Left colon (tissue), 2 donors: ENCODE data around the gene MST1R. TPM values are rescaled to one million over a fixed set of nuclear protein-coding genes. Genes with fewer than 3 reads are reported as not detected.

Experiments used
- ATAC-seq: fragments of 200-7000 bp; cut with Tn5 transposase; one replicate; pipeline ENCODE4 v1.9.1; 2020; ENCODE audit warnings: mild to moderate bottlenecking, moderate library complexity
- DNase-seq, 2 donors: peaks; one replicate each; pipeline ENCODE4 v3.0.0-alpha.2; 2020
- intact Hi-C, 2 donors: fragments of 100-400 bp; cut with DNase I in 1 of 2; cut with micrococcal nuclease in 1 of 2; formaldehyde crosslinking; loops; one replicate each; pipeline versions ENCODE4 v1.11.2 to v1.14.0; 2022; cut with DNase I, micrococcal nuclease
- total RNA-seq, 2 donors: library from RNA; stranded (reverse); fragmentation: NEBNext Ultra II Directional; extraction: Animal tissue kit (Norgen Biotek cat#: 25700); gene quantifications; one replicate each; pipeline ENCODE4 v1.2.1, GENCODE V29; 2021
- donor health status: DM: no; HTN: no; CAD: no.
- donor health status: DM: yes; HTN: yes; CAD: no.

Gene MST1R
- total RNA-seq, 2 donors from 2014 or later, result 124 to 145 TPM

DNA sequence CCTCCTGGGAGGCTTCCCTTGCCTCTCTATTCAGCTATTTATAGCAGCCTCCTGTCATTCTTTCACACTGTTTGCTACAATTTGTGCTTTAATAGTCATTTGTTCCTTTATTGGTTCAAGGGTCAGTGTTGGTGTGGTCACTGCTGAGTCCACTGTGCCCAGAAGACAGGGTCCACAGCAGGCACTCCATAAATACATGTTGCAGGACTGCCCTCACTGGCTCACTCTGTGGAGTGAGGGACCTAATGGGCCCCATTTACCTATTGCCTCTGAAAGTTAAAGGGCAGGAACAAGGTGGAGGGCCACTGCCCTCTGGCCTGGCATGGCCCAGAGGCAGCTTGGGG is 16.8 kb downstream of the MST1R start:
- intact Hi-C loops, result no loop called here
- no peak for ATAC-seq
- no peak for DNase-seq

DNA sequence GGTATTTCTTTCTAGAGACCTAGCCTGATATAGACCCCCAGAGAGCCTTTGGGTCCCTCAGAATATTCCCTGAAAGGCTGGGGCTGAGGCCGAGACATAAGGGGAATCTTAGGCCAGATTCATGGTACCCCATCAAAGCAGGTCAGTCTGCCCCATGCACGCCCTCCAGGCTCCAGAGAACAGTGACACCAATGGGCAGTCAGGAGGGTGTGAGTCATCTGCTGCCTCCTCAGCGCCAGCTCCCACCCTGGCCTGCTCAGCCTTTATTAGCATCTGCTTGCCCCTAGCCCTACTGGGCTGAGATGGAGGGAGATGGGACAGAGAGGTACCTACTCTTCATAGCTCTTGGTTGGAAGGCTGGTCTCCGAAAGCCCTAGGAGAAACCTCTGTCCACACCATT is 19.7 kb downstream of the MST1R start:
- DNase-seq (no peak), ATAC-seq (peak; percentile 2)
- intact Hi-C loops, result no loop called here

DNA sequence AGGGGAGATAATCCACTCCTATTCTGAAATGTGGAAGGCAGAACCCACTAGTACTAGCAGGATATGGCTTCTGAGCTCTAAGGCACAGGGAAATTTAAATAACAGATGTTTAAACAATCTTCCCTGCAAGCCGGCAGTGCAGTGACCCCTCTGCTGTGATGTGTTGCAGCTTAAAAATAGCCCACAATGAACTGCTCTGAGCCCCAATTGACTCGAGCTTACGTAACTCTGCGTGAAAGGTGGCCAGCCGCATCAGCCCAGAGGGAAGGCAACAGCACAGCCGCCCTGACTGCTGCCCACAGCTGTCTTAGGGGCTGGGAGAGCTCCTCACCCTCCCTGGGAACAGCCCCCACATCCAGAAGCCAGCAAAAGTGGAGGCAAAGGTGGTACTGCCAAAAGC is 21.5 kb downstream of the MST1R start:
- DNase-seq (no peak), ATAC-seq (no peak)
- intact Hi-C loops, result no loop called here

DNA sequence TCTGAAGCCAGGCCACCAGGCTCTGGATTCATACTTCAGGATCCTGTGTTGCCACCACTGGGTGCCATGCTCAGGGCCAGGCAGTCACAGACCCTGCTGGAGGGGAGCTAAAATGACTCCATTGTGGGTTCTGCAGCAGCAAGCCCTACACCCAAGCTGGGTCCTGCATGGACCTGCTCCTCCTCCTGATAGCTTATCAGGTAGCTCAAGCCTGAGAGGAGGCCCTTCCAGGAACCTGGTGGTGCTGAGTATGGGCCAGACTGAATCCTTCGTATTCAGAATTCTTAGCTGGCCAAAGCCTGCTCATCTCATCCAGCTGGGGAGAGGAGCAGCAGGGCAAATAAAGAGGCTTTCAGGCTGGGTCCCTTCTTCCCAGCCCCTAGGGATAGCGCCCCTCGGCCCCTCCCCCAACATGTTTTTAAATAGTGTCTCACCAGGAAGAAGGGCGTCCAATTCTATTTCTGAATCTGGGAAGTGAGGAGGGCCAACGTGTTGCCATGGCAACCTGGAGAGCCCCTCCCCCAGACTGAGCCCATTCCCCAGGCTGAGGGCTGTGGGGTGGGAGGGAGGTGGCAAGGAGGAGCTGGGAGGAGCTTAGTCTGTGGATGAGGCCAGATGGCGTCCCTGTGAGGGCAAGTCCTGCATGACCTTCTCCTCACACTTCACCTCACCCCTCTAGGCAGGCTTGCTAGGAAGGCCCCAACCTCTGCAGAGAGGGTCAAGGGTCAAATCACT is 22.9 kb downstream of the MST1R start:
- ATAC-seq, result no peak
- intact Hi-C loops, result no loop called here

DNA sequence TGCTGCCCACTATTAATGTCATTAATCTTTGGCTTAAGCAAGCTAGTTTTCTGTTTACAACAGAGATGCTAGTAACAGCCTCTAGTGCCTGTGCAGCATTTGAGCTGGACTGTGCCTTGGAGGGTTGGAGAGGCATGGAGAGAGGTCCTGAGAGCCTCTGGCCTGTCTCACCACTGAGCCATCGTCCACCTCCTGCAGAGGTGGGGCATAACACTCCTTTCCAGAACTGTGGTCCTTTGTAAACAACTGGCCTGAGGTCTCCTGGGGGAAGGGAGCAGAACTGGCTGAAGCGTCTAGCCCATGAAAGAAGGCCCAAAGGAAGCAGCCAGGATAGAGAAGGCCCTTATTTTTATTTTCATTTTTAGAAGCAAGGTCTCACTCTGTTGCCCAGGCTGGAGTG is 24.0 kb downstream of the MST1R start:
- intact Hi-C loops, result no loop called here
- ATAC-seq (no peak), DNase-seq (no peak)

More for the DNA sequence above, 22.9 kb downstream of the MST1R start:
- DNase-seq, result no peak

DNA sequence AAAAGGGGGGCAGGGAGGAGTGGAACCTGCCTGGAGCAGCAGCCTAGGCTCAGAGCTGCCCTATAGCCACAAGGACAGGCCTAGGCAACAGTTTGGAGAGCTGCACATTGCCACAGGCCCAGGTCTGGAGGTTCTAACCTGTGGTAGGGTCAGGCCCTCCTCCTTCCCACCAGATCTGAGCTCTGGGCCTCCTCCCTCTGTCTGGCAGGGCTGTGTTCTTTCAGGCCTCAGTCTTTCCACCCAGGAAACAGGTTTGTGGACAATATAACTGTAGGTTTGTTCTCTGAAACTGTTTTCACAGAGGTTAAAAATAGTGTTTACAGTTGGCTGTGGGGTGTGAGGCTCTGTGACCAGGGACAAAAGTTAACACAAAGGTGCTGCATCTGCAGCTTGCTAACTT is 25.0 kb downstream of the MST1R start:
- no peak for ATAC-seq
- DNase-seq, result no peak
- intact Hi-C loops, result no loop called here

DNA sequence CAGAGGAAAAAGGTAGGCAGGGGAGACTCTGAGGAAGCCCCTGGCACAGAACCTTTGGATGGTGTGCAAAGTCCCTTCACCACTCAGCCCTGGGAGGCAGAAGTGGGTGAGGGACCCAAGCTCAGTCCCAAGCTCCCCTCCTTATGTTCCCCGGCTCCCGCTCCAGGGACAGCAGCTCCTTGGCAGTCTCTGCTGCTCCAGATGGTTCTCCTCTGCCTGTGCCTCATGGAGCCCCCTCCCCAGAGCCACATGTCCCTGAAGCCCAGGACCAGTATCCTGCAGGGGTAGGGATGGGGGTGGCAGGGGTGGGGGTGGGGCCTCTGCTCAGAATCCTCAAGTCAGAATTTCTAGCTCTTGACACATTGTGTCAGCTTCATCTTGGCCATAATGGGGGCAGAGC is 26.0 kb downstream of the MST1R start:
- intact Hi-C loops, result no loop called here
- ATAC-seq (no peak), DNase-seq (no peak)

DNA sequence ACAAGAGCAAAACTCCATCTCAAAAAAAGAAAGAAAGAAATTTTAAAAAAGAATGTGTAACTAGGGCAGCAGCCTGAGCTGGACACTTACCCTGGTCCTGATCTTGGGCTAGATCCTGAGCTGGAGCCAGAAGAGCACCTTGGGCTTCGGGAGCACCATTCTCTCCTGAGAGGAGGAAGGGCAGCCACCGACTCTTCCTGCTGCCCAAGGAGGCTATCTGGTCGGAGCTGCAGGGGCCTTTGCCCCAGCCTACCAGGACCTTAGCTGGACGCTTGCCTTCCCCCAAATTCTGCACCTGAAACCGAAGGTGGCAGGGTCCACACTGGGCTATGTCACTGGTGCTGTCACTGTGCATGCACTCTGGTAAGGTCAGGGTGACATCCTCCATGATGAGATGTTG is 27.1 kb downstream of the MST1R start:
- no peak for DNase-seq
- intact Hi-C loops, result no loop called here

DNA sequence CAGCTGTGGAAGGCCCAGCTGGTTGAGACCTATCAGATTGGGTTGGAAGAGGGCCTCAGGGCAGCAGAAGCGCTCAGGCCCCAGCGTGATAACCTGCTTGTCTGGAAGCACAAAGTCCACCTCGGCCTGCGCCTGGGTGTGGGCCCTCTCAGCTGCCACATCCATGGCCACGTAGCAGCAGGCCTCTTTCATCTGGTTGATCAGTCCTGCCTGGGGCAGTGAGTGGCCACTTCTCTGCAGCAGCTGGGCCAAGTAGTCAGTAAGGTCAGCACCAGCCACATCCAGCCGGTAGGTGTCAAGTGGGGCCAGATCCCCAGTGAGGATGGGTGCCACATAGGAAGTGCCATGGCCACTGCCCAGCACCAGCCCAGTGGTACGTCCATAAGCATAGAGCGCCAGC is 30.1 kb downstream of the MST1R start:
- peak; percentile 95 for ATAC-seq
- DNase-seq, result peak; percentile 83 to 86
- intact Hi-C loops, result no loop called here

More for the DNA sequence above, 27.1 kb downstream of the MST1R start:
- no peak for ATAC-seq

DNA sequence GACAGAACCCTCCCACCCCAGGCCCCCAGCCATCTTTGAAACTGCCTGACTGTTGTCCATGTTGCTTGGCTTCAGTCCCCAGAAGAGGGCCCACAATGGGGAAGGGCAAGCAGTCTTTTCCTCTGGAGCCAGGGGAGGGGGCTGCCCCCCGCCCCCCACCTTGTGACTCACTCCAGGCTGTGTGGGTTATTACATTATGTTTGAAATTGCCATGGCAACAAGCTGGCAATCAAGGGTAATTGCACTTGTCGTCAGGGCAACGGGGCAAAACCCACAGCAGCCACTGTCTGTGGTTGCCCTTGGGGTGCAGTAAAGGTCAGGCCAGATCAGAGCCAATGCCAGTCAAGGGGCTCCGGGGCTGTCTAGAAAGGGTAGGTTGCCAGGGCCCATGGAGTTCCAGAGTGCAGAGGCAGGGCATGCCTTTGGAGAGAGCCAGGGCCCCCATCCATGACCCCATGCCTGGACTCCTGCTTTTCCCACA is 30.8 kb downstream of the MST1R start:
- ATAC-seq, result peak; percentile 12
- no peak for DNase-seq

DNA sequence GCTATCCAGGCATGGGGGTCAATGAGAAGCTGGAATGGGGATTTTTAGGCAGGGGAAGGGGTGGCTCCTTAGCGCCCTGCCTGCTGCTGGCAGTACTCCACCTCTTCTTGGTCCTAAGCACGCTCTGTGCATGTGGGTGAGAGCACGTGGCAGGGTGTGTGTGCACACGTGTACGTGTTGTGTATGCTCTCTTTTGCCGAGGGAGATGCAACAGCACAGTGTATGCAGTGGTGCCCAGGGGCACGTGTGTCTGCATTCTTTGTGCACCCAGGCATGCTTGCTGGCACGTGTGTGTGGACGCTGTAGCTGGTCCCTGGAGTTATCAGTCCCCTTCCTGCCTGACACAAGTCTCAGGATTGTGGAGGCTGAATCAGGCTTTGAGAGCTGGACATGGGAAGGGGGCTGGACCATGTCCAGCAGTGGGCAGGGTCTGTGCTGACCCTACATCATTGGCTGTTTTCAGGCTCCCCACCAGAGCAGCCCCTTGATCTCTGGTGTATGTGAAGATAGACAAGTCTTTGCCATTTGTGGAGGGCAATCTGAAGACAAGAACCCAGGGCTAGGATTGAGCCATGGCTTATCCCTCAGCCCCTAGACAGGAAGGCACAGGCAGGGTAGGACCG is 32.0 kb downstream of the MST1R start:
- intact Hi-C loops, result no loop called here
- DNase-seq (no peak), ATAC-seq (no peak)

More for the DNA sequence above, 30.8 kb downstream of the MST1R start:
- intact Hi-C loops, result no loop called here

DNA sequence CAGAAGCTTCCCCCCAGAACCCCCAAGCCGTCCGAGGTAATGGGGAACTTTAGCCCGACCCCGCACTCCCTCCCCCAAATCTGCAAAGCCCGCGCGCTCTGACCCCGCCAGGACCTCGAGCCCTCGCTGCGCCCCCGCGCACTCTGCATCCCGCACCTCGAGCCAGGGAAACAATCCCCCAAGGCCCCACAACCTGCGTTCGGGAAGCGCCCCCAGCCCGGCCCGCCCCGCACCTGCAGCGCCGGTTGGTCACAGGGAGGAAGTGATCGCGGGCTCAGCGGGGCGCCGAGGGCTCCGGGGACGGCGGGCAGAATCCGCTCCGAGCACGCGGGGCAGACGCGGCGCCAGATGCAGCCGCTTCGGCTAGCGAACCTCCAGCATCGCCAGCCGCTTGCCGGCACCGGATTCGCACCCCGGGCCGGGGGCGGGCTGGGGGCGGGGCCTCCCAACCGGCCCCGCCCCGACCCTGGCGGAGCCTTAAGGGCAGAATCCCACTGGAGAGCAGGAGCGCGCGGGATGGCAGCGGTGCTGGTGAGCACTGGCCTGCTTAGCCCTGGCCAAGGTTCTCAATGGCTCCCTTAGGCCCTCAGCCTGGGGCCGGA is 34.0 kb downstream of the MST1R start, which contains the start of gene CAMKV:
Gene CAMKV (minus strand): TSS at position 382 of the 602 bp plus-strand sequence. CDS start 7,518 bp downstream, outside the sequence.
- ATAC-seq (peak; percentile 20), DNase-seq (no peak)
- intact Hi-C loops, result no loop called here

DNA sequence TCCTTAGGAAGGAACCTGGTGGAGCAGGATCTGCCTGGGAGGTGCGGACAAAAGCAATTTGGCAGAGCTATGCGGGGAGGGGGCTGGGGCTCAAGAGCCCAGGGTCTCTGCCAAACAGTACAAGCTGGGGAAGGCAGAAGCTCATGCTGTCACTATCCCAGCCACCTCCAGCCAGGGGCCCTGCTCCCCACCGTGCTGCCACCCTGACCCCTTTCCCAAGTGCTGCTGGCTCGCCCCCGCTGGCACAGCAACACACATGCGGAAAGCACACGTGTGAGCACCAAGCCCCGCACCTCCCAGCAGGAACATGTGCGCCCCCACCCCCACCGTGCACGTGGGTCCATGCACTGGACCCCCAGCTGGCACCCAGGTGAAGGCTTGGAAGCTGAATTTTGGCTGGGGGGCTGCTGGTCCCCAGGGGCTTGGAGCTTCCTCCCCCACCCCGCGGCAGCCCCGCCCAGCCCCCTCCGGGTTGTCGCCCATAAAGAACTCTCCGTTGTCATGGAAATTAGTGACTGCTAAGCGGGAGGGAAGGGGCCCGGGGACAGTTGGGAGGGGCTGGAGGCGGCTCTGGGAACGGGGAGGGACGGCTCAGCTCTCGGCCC is 34.7 kb downstream of the MST1R start:
- DNase-seq (no peak), ATAC-seq (no peak)
- intact Hi-C loops, result no loop called here

DNA sequence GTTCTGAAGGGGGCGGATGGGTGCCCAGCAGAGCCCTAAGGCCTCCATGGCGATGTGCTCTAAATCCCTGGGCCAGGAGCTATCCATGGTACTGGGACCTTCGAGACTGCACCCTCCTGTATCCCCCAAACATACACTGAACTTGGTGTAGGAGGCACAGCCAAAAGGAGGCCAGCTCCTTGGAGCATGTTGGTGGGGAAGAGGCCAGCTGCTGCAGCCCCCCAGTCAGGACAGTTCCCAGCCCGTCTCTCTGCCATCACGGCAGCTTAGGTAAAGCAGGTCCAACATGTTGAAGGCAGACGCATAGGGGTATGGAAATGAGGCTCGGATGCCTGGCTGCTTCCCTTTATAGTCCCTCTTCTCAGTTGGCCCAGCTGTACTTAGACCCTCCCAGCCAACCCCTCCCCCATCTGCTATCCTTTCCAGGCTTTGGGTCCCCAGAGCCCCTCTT is 35.8 kb downstream of the MST1R start:
- intact Hi-C loops, result no loop called here
- ATAC-seq (peak; percentile 32), DNase-seq (no peak)

DNA sequence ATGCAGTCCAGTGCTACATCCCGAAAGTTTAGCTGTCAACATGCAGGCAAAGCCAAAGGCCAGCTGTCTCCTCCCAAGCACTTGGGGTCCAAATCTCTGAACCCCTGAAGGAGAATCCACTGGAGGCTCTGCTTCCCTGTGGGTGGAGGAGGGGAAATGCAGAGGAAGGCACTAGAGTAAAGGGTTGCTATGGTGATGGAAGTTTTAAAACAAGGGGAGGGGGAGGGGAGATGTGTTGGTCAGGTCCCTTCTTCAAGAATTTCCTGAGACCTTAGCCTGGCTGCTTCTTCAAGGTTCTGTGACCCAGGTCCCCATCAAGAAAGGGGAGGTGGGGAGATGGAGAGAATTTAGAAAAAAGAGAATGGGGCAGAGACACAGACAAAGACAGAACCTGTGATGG is 36.3 kb downstream of the MST1R start:
- DNase-seq (no peak), ATAC-seq (no peak)
- intact Hi-C loops, result no loop called here

DNA sequence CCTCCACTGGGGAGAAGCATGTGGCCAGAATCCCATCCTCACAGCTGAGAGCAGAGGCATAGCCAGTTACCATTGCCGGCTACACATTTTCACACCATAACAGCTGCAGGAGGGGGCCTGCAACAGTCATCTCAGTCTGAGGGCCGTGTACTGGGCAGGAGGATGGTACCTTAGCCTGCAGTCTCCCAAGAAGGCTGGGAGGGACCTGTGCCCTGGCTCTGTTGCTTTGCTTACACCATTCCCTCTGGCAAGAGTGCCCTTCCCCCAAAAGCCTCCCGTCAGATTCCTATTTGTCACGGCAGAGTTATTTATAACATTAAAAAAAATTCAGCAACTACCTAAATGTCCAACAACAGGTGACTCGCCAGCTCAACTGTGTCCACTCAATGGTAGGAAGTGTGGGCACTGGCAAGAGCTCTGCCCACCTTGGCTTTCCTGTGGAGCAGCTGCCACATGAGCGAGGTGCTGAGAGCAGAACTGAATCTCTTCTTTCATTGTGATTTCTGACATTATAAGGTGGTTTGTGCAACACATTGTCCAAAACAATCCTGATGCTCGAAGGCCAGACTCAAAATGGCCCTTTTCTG is 38.4 kb downstream of the MST1R start:
- DNase-seq (no peak), ATAC-seq (no peak)
- intact Hi-C loops, result no loop called here

DNA sequence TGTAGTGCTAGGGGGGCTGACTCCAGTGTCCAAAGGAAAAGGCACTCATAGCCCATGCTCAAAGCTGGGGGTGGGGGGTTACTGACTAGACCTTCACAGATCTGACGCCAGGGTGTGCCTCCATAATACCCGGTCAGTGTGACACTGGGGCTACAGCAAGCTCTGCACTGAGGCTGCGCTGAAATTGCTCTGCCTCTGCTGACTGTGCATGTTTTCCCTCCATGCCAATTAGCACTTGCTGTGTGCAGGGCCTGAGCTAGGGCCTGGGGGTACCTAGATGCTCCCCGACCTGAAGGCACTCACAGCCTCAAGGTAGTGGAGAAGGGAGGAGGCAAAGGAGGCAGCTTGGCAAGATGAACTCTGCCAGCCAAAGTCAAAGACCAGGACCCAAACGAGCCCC is 39.2 kb downstream of the MST1R start:
- DNase-seq, result no peak
- no peak for ATAC-seq
- intact Hi-C loops, result no loop called here

DNA sequence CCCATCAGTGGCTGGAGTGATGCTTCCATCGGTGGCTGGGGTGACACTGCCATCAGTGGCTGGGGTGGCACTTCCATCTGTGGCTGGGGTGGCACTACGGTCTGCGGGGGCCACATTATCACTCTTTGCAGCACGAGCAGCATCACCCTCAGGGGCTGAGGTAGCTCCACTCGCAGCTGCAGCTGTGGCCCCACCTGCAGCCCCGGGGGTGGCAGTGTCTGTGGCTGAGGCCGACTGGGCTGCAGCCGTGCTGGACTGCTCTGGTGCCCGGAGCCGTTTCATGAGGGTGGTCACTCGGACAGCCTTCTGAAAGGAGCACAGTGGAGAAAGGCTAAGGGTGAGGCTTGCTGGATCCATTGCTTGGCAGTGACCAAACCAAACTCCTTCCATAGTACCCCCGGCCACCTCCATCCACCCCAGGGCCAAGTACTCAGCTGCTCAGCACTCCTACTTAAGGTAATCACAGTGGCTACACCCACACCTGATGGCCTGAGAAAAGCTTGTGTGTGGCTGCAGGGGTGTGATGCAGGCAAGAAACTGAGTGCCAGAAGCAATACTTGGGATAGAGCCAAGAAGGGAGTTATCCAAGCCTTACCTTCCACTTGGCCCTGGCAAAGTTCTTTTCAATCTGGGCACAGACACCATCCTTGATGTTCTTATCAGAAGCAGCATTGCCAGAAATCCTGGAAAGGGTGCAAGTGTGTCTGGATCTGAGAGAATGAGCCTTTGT is 43.9 kb downstream of the MST1R start:
- DNase-seq, result no peak
- no peak for ATAC-seq
- intact Hi-C loops, result loop anchor here in 1 of 2 donors (10.0 kb wide), 1 partner anchor 145 kb away; the partner anchor contains the start of gene AMIGO3
